Heart left ventricle (tissue), 16 donors: Measurements from ENCODE around the gene CCNY. TPM values are rescaled to one million over a fixed set of nuclear protein-coding genes. Genes with fewer than 3 reads are reported as not detected.

Experiments used
- ATAC-seq, 4 donors: fragments of 200-7000 bp; cut with Tn5 transposase; one replicate each; pipeline ENCODE4 v1.9.1; 2020 to 2022; ENCODE audit warnings: moderate library complexity in 4 of 4, mild to moderate bottlenecking in 3 of 4, moderate number of reproducible peaks in 1 of 4
- DNase-seq, 5 donors: peaks; one replicate each; pipeline ENCODE4 v3.0.0-alpha.2; 2020
- H3K27ac ChIP-seq, 12 donors: fragments of 200-600 bp; sonication (generic) in 4 of 12; one replicate each; pipeline versions ENCODE4 v1.5.0 to v1.8.0; 2016 to 2022; ENCODE audit warnings: mild to moderate bottlenecking in 2 of 12
- H3K27me3 ChIP-seq, 9 donors: fragments of 200-600 bp; sonication (generic) in 2 of 9; one replicate each; pipeline versions ENCODE4 v1.5.1 to v1.8.0; 2016 to 2022; ENCODE audit warnings: mild to moderate bottlenecking in 3 of 9
- H3K36me3 ChIP-seq, 9 donors: fragments of 200-600 bp; sonication (generic) in 2 of 9; one replicate each; pipeline versions ENCODE4 v1.5.0 to v1.8.0; 2018 to 2022; ENCODE audit warnings: mild to moderate bottlenecking in 2 of 9
- H3K4me1 ChIP-seq, 12 donors: fragments of 200-600 bp; sonication (generic) in 4 of 12; one replicate each; pipeline versions ENCODE4 v1.5.0 to v1.8.0; 2016 to 2022; ENCODE audit warnings: mild to moderate bottlenecking in 3 of 12
- H3K4me3 ChIP-seq, 12 donors: fragments of 200-600 bp; sonication (generic) in 4 of 12; one replicate each; pipeline versions ENCODE4 v1.5.0 to v1.8.0; 2017 to 2022; ENCODE audit warnings: mild to moderate bottlenecking in 9 of 12, moderate library complexity in 4 of 12
- H3K9me3 ChIP-seq, 12 donors: fragments of 200-600 bp; sonication (generic) in 4 of 12; one replicate each; pipeline versions ENCODE4 v1.5.0 to v1.8.0; 2016 to 2022; ENCODE audit warnings: mild to moderate bottlenecking in 1 of 12
- POLR2A ChIP-seq, 2 donors: fragments of 450-650 bp; IDR thresholded peaks; one replicate each; pipeline ENCODE4 v1.6.1; 2017; ENCODE audit warnings: antibody characterized with exemption in 2 of 2, mild to moderate bottlenecking in 2 of 2, moderate library complexity in 2 of 2
- WGBS, 4 donors: extraction: QIAGEN DNeasy Blood & Tissue Kit in 2 of 4; methylation state at CpG; one replicate each; pipeline versions ENCODE4 v1.1.5 to v1.1.7; 2013 to 2018; 5-methylcytosine and 5-hydroxymethylcytosine counted together
- intact Hi-C, 10 donors: fragments of 100-400 bp; cut with DNase I; formaldehyde crosslinking; loops; one replicate each; pipeline versions ENCODE4 v1.11.1 to v1.14.2; 2022
- polyA plus RNA-seq, 2 donors: library from polyadenylated mRNA; stranded (reverse); fragments of 200-250 nt; gene quantifications; one replicate each; pipeline ENCODE4 v1.2.3, GENCODE V29; 2013
- total RNA-seq, 9 donors: library from RNA; depleted of rRNA in 2 of 9; stranded (reverse); fragments of >200 nt in 2 of 9; fragmentation: NEBNext Ultra II Directional in 3 of 9; extraction: Animal tissue kit (Norgen Biotek cat#: 25700) in 3 of 9; gene quantifications; one replicate each; pipeline versions ENCODE4 v1.1.0 to v1.2.4, GENCODE V29; 2016 to 2023
- TF ChIP-seq, protein P1 (sequence below), 12 donors: fragments of 200-600 bp; sonication (generic) in 4 of 12; IDR thresholded peaks; one replicate each; pipeline versions ENCODE4 v1.5.0 to v1.8.0; 2018 to 2022; ENCODE audit warnings: antibody characterized with exemption in 12 of 12, mild to moderate bottlenecking in 5 of 12
- donor health status: ischemic (EF 13 %, LVEDD 7.1; RV severe dilation, severe dysfunction).
- donor health status: healthy with polysubstance abuse.
- donor health status: DM: no; HTN: yes; CAD: no.
- donor health status: DM: no; HTN: no; CAD: no.
- donor health status: ischemic (EF 25% LVEDD 6.9; RV normal size, moderate dysfunction).
- donor health status: ischemic (EF 25% LVEDD 5.7; RV mildly dilated, moderate dysfunction).
- donor health status: healthy.
- donor health status: DM: yes; HTN: yes; CAD: no.
- donor health status: ischemic (EF 35%, LVEDD 5.7; RV mildly dilated, moderate dysfunction).
- donor health status: nonischemic (EF 11% LVEDD 7.7; RV severe dilation, severe dysfunction).
- donor health status: DM: yes; HTN: yes; CAD: no.
- donor health status: PGD.
- donor health status: ischemic (EF 29% LVEDD 5.4; RV normal size, mild dysfunction).
- donor health status: nonischemic (EF 23%, LVEDD 6.1; RV moderate dilation, normal function).

The CCNY gene
- total and polyA plus RNA-seq, 11 donors: 26.4 to 106 (median 80.7) TPM

DNA sequence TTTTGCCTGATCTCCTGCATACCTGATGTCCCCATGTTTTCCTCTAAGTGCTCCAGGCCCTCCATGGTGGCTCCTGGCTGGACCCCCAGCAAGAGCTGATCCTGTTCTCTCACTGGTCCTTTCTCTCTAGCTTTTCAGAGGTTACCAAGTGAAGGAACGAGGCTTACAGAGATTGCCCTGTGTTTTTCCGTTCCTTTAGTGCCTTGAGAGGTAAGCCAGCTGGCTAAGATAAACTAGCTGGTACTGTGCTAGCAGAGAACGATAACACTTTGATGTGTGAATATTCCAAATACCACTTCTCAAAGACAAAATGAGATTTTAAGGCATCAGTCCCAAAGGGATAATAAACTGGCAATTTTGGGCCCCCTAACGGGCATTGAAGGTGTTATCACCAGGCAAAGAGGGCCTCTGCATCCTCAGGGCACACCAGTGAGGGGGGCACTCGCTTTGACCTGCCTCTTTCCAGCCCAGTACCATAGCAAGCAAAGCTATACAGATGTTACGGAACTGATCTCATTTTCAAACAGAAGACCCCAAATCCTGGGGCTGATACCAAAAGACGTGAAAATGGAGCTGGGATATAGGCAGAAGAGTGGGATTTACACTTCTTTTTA lies 8.4 kb upstream of the CCNY start:
- no peak for DNase-seq
- ATAC-seq: peak in 3 of 4 donors; percentile 23 to 33 (median 28)
- Histone ChIP-seq H3K4me3 (no peak overlapping the region), H3K27me3 (no peaks in the 10 kb centered on the region), H3K36me3 (peaks cover 0 to 4% (median 0%) of the 10 kb centered on the region in 9 donors), H3K9me3 (peaks cover 0 to 3% (median 0%) of the 10 kb centered on the region in 12 donors), H3K27ac (peak overlapping the region in 5 of 12 donors; percentile 8 to 72 (median 25)), H3K4me1 (peaks cover 5 to 60% (median 33%) of the 10 kb centered on the region in 12 donors)
- 59 to 70% (median 65%) methylated on average over 7 of the region's 7 CpGs for WGBS, 4 donors
- intact Hi-C loops: no loop called here
- TF ChIP-seq POLR2A (IDR thresholded peaks at IDR 0.05): no peak
- TF ChIP-seq, protein P1, sequence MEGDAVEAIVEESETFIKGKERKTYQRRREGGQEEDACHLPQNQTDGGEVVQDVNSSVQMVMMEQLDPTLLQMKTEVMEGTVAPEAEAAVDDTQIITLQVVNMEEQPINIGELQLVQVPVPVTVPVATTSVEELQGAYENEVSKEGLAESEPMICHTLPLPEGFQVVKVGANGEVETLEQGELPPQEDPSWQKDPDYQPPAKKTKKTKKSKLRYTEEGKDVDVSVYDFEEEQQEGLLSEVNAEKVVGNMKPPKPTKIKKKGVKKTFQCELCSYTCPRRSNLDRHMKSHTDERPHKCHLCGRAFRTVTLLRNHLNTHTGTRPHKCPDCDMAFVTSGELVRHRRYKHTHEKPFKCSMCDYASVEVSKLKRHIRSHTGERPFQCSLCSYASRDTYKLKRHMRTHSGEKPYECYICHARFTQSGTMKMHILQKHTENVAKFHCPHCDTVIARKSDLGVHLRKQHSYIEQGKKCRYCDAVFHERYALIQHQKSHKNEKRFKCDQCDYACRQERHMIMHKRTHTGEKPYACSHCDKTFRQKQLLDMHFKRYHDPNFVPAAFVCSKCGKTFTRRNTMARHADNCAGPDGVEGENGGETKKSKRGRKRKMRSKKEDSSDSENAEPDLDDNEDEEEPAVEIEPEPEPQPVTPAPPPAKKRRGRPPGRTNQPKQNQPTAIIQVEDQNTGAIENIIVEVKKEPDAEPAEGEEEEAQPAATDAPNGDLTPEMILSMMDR (IDR thresholded peaks at IDR 0.05): no peak

DNA sequence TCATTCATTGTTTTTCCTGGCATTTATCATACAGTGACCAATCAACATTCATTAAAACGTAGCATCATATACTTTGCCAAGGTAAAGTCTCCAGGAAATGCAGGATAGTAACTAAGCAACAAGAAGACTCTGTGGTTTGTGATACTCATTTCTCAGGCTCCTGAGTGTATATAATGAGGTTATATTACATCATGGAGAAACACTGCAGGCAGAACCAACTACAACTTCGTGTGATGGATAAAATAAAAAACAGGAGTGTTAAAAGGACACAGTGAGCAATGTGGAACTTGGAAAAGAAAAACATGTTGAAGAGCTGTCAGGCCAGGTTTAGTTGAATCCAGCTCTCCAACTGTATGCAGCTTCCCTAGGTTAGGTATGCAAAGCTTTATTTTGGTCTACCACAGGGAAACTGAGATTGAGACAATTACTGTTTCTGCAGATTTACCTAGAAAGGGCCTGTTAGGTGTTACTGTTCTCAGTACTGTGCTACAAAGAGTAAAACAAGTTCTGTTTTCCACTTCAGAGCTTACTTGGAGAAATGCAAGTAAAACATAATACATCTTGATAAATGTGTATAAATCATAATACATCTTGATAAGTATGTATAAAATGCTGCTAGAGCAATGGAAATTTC lies 7.8 kb upstream of the CCNY start:
- peak overlapping the region in 1 of 12 donors; percentile 72 for H3K27ac ChIP-seq
- peaks cover 5 to 65% (median 38%) of the 10 kb centered on the region in 12 donors for H3K4me1 ChIP-seq
- peak in 1 of 4 donors; percentile 26 for ATAC-seq

DNA sequence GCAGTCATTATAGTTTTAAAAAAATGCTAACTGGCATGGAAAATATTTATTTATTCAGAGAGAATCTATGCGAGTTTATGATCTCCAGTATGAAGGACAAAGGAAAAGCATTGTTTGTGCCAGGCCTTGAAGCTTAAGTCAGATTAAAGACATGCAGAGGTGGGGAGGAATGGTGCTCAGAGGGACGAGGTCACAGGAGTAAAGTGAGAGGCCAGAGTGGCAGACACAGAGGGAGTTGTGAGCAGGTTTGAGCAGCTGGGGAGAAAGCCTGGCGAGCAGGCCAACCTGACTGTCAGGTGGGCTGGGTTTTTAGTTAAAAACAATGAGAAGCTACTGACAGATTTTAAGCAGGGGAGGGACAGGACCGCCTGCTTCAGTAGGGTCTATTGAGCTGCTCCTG lies 6.8 kb upstream of the CCNY start:
- H3K36me3 ChIP-seq: peaks cover 0 to 4% (median 0%) of the 10 kb centered on the region in 9 donors
- H3K27me3 ChIP-seq: no peaks in the 10 kb centered on the region
- peaks cover 7 to 72% (median 46%) of the 10 kb centered on the region in 12 donors for H3K4me1 ChIP-seq
- peak overlapping the region in 9 of 12 donors; percentile 6 to 72 (median 36) for H3K27ac ChIP-seq
- WGBS, 4 donors: 47 to 60% (median 58%) methylated on average over 4 of the region's 4 CpGs
- intact Hi-C loops: no loop called here
- TF ChIP-seq, protein P1 (IDR thresholded peaks at IDR 0.05): no peak
- TF ChIP-seq POLR2A (IDR thresholded peaks at IDR 0.05): no peak
- no peak overlapping the region for H3K4me3 ChIP-seq
- DNase-seq (no peak), ATAC-seq (no peak)
- no peaks in the 10 kb centered on the region for H3K9me3 ChIP-seq

More for the DNA sequence above, 7.8 kb upstream of the CCNY start:
- 18 to 44% (median 32%) methylated on average over 2 of the region's 2 CpGs for WGBS, 4 donors
- Histone ChIP-seq H3K9me3 (no peaks in the 10 kb centered on the region), H3K4me3 (no peak overlapping the region), H3K27me3 (no peaks in the 10 kb centered on the region), H3K36me3 (peaks cover 0 to 4% (median 0%) of the 10 kb centered on the region in 9 donors)
- intact Hi-C loops: no loop called here
- TF ChIP-seq, protein P1 (IDR thresholded peaks at IDR 0.05): no peak
- no peak for TF ChIP-seq POLR2A (IDR thresholded peaks at IDR 0.05)
- DNase-seq: no peak

DNA sequence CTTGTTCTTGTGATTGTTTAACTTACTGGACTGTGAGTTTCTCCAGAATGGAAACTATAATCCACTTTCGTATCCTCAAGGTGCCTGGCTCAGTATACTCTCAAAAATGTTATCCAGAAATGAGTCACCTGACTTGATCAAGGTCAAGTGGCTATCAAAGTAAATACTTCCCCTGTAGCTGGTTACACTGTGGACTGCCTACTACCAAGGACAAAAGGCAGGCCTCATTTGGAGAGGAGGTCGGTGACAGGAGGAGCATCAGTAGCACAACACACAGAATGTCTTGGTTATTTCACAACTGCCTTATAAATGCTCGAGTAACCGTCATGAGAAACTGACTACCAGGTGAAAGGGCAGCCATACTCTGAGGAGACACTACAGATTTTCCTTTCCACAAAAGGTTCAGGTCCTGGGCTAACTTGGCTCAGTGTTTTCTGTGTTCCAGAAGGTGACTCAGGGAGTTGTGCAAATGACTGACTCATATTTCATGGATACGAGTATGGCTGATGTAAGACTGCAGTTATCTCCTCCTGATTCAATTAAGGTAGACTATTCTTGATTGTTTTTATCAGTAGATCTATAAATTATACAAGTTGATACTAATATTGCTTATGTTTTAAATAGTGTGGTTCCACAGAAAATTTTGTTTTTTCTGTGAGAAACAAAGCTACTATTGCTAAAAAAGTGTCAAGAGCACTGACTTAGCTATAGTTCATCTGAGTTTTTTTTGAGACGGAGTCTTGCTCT lies 4.2 kb upstream of the CCNY start:
- H3K27ac ChIP-seq: peak overlapping the region in 11 of 12 donors; percentile 2 to 91 (median 58)

More for the DNA sequence above, 4.2 kb upstream of the CCNY start:
- 46 to 61% (median 55%) methylated on average over 6 of the region's 6 CpGs for WGBS, 4 donors
- H3K4me3 ChIP-seq: no peak overlapping the region
- no peaks in the 10 kb centered on the region for H3K36me3 ChIP-seq
- TF ChIP-seq, protein P1 (IDR thresholded peaks at IDR 0.05): no peak
- TF ChIP-seq POLR2A (IDR thresholded peaks at IDR 0.05): no peak
- H3K27me3 ChIP-seq: no peaks in the 10 kb centered on the region
- no peaks in the 10 kb centered on the region for H3K9me3 ChIP-seq
- H3K4me1 ChIP-seq: peaks cover 11 to 82% (median 51%) of the 10 kb centered on the region in 12 donors
- peak in 3 of 4 donors; percentile 31 to 42 (median 31) for ATAC-seq
- DNase-seq: no peak
- intact Hi-C loops: loop anchor here in 8 of 10 donors (5.0 to 10.0 kb wide), 6 partner anchors 123 to 235 kb away; no protein-coding TSS in a partner anchor
